Activated gamma-delta T cell treated with Interleukin-2 at 50 U/mL for 16 hours (primary cell): ENCODE measurements around the gene PSMA1.

Experiments used
- DNase-seq: peaks from one replicate; pipeline ENCODE4 v3.0.0-alpha.2; 2020

PSMA1 gene

GRCh38 chr11:14529321-14529720 lies 9.1 kb upstream of the PSMA1 start:
- no peak for DNase-seq

- DNase-seq: no peak
These were observed 2.6 kb upstream of the PSMA1 start for GRCh38 chr11:14522801-14523200.

- DNase-seq: no peak
These were observed 2.1 kb upstream of the PSMA1 start for GRCh38 chr11:14522245-14522644.

- DNase-seq: no peak
These were observed 563 bp upstream of the PSMA1 start for GRCh38 chr11:14520747-14521151.

- DNase-seq: no peak
These were observed 629 bp downstream of the PSMA1 start for GRCh38 chr11:14519597-14519916.

- no peak for DNase-seq
These were observed 1.4 kb downstream of the PSMA1 start for GRCh38 chr11:14518820-14519219.

- DNase-seq: no peak
These were observed 6.4 kb downstream of the PSMA1 start for GRCh38 chr11:14513800-14514199.

GRCh38 chr11:14506532-14506931 lies 13.7 kb downstream of the PSMA1 start:
- DNase-seq: no peak

- no peak for DNase-seq
These were observed 17.2 kb downstream of the PSMA1 start for GRCh38 chr11:14503023-14503422.

- no peak for DNase-seq
These were observed 18.1 kb downstream of the PSMA1 start for GRCh38 chr11:14502039-14502438.

GRCh38 chr11:14500181-14500651 lies 20.0 kb downstream of the PSMA1 start:
- peak; percentile 45 for DNase-seq

GRCh38 chr11:14499560-14500180 lies 20.5 kb downstream of the PSMA1 start, which contains the start of gene COPB1:
Gene COPB1 (minus strand): TSS chr11:14499811. CDS start chr11:14498928, 883 bp downstream.
- peak; percentile 87 for DNase-seq

- peak; percentile 41 for DNase-seq
These were observed 21.0 kb downstream of the PSMA1 start for GRCh38 chr11:14499178-14499559.

GRCh38 chr11:14480716-14481115 lies 39.5 kb downstream of the PSMA1 start:
- no peak for DNase-seq

GRCh38 chr11:14471127-14471526 lies 49.1 kb downstream of the PSMA1 start:
- no peak for DNase-seq

- no peak for DNase-seq
These were observed 56.6 kb downstream of the PSMA1 start for GRCh38 chr11:14463623-14464022.

- no peak for DNase-seq
These were observed 60.0 kb downstream of the PSMA1 start for GRCh38 chr11:14460147-14460546.

- no peak for DNase-seq
These were observed 61.8 kb downstream of the PSMA1 start for GRCh38 chr11:14458377-14458776.

- no peak for DNase-seq
These were observed 64.3 kb downstream of the PSMA1 start for GRCh38 chr11:14455648-14456430.
